ENCODE measurements around the gene ALK.

GRCh38 chr2:29269765-29270109 lies 651.6 kb downstream of the ALK start:
- TF ChIP-seq POLR2A (IDR thresholded peaks at IDR 0.05; ENCODE audit: low read length) = no peak
- no peak for TF ChIP-seq GATA1 (IDR thresholded peaks at IDR 0.05; ENCODE audit: low read depth, low read length)
